NCI-H128 (cell line): ENCODE data around the gene RGMA.

Experiments
- DNase-seq: peaks from one replicate; lab custom pipeline; 2025; ENCODE audit not compliant: unreplicated experiment; lab: John Stamatoyannopoulos, UW

Gene RGMA

GRCh38 chr15:93088981-93089726, at the start of gene RGMA:
Gene RGMA, minus strand, starts transcription at chr15:93089211. Its CDS starts 279 bp downstream, at chr15:93088932.
- no peak for DNase-seq

DNA sequence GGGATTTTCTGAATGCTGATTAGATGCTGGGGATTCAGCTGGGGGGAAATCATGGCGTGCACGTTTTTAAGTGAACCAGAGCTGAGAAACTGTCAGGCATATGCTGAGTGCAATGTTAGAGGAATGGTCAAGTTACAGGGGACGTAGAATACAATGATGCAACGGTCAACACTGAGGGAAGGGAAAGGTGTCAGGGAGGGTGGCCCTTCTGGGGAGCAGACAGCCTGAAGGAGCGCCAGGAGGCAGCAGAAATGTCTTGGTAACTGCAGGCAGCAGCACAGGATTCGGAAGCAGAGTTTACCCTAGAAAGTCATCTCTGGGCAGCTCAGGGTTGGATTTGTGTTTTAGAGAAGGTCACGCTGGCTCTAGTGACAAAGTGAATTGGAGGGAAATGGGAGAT, 47.6 kb upstream of the RGMA start:
- DNase-seq, result no peak

GRCh38 chr15:93135997-93136397, 47.0 kb upstream of the RGMA start:
- no peak for DNase-seq

DNA sequence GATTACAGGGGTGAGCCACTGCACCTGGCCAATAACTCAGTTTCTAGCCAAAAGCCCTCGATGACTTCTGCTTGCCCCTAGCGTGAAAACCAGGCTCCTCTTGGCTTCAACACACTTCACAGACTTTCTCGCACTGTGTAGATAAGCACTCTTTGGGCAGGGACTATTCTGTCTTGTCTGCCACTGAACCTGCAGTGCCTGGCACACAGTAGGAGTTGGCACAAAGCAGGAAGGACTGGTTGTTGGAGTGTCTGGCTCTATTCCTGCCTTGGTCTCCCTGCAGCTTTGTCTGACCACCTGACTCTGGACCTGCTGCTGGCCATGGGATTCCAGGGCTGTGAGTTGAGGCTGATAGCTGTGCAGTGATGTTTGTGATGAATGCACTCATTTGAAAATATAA, 46.4 kb upstream of the RGMA start:
- no peak for DNase-seq

- no peak for DNase-seq
These were observed 42.6 kb upstream of the RGMA start for GRCh38 chr15:93131485-93132095.

DNA sequence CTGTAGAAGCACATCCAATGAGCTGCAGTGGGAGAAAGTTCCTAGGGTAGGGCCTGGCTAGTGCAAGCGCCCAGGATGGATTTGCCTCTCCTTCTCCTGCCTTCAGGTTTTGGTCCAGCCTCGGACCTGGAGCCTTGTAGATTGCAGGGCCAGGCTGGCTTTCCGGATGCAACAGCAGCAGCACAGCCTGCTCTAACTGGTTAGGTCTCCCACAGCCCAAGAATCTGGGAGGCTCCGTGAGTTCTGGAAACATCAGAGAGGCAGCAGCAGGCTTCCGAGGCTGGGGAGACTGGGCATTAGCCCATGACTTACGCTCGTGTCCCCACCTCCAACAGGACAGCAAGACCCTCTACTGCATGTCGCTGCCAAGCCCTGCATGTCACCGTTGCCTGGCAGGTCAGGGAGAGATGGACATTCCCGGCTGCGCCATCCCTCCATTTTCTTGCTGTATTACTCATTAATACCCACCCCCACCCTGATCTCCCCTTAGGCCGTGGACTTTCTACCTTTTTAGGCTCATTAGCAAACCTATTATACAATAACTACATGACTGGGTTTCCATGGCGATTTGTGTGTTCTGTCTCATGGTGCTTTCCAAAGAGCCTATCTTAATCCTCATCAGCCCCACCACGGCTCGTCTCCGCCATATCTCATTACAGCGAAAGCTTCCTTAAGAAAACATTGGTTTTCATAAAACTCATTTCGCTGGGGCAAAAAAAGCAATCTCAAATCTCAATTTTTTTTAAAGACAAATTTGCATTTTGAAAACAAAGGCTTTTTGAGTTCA, 40.9 kb upstream of the RGMA start:
- no peak for DNase-seq

DNA sequence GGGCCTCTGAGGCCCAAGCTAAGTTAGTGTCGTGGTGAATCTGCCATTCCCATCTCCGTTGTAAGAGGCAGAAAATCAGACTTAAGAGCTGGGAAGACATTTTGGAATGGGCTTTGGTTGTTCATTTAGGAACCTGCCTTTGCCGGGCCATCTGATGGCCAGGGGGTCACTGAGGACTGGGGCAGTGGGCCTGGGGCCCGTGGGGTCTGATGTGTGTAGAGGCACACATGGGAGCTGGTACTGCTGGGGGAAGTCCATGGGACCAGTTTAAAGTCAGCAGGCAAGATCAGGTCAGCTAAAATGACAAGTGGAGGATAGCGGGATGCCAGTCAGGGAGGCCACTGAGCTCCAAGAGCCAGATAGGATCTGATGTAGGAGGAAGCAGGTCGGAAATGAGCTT, 38.3 kb upstream of the RGMA start:
- no peak for DNase-seq

GRCh38 chr15:93126599-93126998, 37.6 kb upstream of the RGMA start:
- DNase-seq, result no peak

- no peak for DNase-seq
These were observed 37.1 kb upstream of the RGMA start for GRCh38 chr15:93126148-93126547.

DNA sequence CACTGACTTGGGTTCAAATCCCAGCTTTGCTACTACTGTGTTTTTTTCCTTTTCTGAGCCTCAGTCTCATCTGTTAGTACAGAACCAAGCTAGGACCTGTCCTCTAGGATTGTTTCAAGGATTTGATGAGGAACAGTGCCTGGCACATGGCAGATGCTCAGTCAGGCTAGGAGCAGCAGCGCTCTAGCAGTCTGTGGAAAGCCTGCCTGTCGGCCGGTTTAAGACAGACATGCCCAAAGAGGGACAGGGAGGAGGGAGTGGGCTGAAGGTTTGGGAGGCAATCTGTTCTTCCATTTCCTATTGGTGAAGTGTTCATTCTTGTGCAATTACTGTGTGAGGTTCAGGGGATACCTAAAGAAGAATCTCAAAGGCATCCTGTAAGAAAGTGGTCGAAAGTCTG, 35.1 kb upstream of the RGMA start:
- no peak for DNase-seq

DNA sequence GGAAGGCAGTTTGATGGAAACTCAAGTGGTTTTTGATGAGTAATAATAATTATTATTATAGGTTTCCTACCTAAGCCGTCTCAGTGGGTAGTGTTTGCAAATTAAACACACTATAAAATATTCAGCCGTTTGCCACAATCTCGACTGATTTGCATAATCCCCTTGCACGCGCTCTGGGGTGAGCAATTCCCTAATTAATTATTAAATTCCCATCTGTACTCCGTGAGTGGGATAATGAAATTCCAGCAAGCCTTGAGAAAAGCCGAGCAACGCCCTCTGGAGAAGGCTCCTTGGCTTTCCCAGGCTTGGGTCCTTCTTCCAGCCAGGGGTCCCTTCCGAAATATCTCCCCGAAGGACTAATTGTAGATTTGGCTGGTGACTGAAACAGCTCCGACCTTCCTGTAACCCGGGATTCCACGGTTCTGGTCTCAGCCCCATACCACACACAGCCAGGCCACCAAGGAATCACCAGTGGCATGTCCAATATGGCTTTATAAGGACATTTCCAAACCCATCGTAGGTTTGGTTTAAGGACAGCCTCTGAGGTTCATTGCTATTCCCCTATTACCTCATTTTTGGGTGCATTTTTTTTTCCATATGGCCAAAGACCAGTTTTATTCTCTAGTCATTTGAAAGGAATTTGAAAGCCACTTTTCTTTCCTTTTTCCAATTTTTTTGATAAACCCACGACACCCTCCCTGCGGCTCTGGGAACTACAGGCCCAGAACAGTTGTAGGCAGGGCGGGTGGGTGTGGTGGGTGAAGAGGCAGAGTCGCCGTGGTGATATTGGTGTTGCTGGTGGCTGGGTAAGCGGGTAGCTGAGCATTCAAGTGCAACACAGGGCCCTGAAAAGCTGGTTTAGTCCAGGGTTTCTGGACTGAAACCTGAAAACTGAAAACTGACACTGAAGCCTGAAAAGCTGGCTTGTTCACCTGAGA, 33.2 kb upstream of the RGMA start:
- no peak for DNase-seq

GRCh38 chr15:93121107-93121506, 32.1 kb upstream of the RGMA start:
- DNase-seq, result no peak

DNA sequence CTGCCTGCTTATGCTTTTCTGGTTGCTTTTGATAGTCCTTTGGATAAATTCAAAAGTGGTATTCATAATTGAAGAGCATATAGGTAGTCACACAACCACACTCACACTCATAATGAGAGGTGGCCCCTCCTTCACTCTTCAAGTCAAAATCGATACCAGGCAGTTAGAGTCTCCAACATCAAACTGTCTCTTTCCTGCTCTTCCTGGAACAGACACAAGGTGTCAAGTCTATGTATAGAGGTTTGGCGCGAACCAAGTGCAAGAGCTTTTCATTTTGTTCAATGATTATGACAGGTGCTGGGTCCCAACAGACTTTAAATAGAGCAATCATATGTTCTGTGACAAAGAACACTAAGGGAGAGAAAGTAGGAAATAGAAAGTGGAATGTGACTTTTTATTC, 29.9 kb upstream of the RGMA start:
- no peak for DNase-seq

DNA sequence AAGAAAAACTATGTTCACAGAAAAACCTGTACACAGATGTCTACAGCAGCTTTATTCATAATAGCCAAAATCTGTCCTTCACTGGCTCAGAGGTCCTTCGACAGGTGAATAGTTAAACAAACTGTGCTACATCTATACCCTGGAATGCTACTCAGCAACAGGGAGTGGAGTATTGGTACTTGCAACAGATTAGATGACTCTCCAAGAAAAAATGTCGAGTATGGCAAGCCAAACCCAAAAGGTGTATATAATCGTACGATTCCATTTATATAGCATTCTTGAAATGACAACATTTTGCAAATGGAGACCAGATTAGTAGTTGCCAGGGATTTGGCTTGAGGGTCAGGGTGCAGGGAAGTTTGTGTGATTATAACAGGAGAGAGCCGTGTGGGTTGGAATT, 22.4 kb upstream of the RGMA start:
- DNase-seq, result no peak

DNA sequence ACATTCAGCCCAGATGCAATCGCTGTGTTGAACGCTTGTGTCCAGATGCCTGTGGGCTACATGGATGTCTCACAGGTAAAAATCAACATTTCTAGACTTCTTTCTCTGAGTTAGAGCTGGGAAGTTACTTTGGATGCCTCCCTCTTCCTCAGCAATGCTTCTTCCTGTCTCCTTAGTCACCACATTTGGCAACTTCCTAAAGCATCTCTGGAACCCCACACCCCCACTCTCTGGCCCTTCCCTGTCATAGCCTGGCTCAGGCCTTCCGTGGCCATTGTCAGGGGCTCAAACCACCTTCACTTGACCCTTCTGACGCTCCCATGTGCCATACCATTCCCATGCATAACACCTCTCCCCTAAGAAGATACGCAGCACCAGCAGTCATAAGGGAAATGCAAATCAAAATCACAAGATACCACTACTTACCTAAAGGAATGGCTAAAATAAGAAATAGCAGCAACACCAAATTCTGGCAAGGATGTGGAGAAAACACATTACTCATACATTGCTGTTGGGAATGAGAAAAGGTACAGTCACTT, 21.6 kb upstream of the RGMA start:
- no peak for DNase-seq

DNA sequence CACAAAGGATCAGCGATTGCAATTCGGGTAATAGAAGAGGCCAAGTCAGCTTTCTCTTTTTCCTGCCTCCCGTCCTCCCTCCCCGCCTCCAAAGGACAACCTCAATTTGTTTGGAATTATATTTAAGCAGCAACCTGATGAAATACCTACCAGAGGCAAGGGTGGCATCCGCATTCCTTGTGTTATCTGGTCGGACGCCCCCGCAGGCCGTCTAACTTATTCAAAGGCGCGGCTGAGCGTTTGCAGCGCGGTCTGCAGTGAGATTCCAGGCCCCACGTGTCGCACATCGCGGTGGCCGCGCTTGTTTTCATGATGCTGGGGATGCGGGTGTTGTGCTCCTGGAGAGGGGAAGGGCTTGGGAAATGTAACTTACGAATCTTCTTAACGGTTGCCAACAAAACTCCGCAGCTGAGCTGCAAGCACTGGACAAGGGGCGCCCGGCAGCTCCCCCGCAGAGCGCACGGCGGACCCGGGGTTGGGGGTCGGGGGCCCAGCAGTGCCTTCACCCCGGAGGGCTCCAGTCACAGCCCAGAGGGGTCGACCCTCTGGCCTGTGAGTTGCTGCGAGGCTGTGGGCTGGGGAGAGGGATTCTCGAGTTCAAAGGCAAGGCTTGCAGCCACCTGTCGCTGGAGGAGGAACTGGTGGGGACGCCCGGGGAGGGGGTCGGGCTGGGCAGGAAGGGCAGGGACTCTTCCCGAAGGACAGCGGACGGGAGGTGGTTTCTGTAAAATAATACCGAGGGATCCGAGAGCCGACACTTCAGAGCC, 20.5 kb upstream of the RGMA start:
- no peak for DNase-seq

DNA sequence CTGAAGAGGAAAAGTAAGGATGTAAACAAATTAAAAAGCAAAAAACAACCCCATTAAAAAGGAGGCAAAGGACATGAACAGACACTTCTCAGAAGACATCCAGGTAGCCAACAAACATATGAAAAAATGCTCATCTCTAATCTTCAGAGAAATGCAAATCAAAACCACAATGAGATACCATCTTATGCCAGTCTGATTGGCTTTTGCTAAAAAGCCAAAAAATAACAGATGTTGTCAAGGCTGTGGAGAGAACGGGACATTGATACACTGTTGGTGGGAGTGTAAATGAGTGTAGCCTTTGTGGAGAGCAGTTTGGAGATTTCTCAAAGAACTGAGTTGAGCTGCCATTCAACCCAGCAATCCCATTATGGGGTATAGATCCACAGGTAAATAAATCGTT, 18.6 kb upstream of the RGMA start:
- DNase-seq, result no peak

DNA sequence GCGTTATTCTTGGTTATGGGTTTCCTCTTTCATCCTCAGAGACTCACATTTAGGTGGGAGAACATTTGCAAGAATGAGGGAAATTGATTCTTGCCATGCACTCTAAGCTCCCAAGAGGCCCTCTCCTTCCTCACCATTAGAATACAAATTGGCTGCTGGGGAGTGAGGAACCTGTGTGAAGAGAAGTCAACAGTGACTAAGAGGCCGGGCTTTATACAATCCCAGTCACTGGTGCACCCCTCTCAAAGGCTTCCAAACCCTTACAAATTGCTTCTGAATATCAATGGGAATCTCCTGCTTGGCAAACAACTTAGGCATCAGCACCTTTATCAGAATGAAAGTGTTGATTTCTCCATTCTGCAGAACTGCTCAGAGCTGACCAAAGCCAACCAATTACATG, 16.5 kb upstream of the RGMA start:
- no peak for DNase-seq

GRCh38 chr15:93103823-93104222, 14.8 kb upstream of the RGMA start:
- DNase-seq, result no peak

DNA sequence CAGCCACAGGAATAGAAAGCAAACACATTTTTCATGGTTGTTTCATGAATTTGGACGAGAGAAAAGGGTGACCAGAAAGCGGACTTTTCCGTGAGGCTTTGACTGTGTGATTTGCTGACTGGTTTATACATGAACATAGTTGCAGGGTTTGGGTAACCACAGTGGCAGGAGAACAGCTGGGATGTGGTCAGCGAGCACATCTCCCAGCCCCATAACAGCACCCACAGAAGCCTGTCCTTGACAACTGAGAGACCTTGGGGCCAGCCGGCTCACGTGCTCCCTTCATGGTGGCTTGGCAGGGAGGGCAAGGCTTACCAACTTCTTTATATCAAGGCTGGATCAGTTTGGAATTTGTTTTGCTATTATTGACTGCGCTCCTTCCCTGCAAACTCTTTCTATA, 13.2 kb upstream of the RGMA start:
- DNase-seq, result no peak
